GM23248 (cell line): ENCODE results near the gene MYLK. TPM values are rescaled to one million over a fixed set of nuclear protein-coding genes. Genes with fewer than 3 reads are reported as not detected.
"Not testable (repeated sequence)": the region's sequence is repeated elsewhere in the genome, so short reads cannot be mapped to it uniquely, and the experiment has no call there.

Experiments used
- DNase-seq: peaks from one replicate; pipeline ENCODE4 v3.0.0-alpha.2; 2015
- H2AFZ ChIP-seq: fragments of 200-600 bp; sonication (generic); 2 replicates; pipeline ENCODE4 v1.6.1; 2016; ENCODE audit warnings: antibody characterized with exemption
- H3F3A ChIP-seq: fragments of 200-600 bp; sonication (generic); 2 replicates; pipeline ENCODE4 v1.6.1; 2016; ENCODE audit warnings: mild to moderate bottlenecking, antibody characterized with exemption, mixed run types; ENCODE audit not compliant: insufficient read depth
- H3K27ac ChIP-seq: fragments of 200-600 bp; sonication (generic); 2 replicates; pipeline ENCODE4 v1.5.1; 2016; ENCODE audit warnings: mild to moderate bottlenecking
- H3K27me3 ChIP-seq: fragments of 200-600 bp; sonication (generic); replicated peaks from 2 replicates; pipeline ENCODE4 v1.6.1; 2016; ENCODE audit warnings: mild to moderate bottlenecking; ENCODE audit not compliant: insufficient read depth
- H3K36me3 ChIP-seq: fragments of 200-600 bp; sonication (generic); 2 replicates; pipeline ENCODE4 v1.6.1; 2016; ENCODE audit warnings: low read depth, mild to moderate bottlenecking
- H3K4me1 ChIP-seq: fragments of 200-600 bp; sonication (generic); 2 replicates; pipeline ENCODE4 v1.6.1; 2016; ENCODE audit warnings: mild to moderate bottlenecking; ENCODE audit not compliant: insufficient read depth
- H3K4me2 ChIP-seq: fragments of 200-600 bp; sonication (generic); one replicate; pipeline ENCODE4 v1.6.1; 2016; ENCODE audit warnings: mild to moderate bottlenecking; ENCODE audit not compliant: unreplicated experiment
- H3K4me3 ChIP-seq: fragments of 200-600 bp; sonication (generic); 2 replicates; pipeline ENCODE4 v1.5.1; 2016; ENCODE audit warnings: mild to moderate bottlenecking
- H3K79me2 ChIP-seq: fragments of 200-600 bp; sonication (generic); 2 replicates; pipeline ENCODE4 v1.6.1; 2016; ENCODE audit warnings: mild to moderate bottlenecking; ENCODE audit not compliant: insufficient read depth
- H3K9ac ChIP-seq: fragments of 200-600 bp; sonication (generic); 2 replicates; pipeline ENCODE4 v1.6.1; 2016; ENCODE audit warnings: mild to moderate bottlenecking
- H3K9me2 ChIP-seq: fragments of 200-600 bp; sonication (generic); 2 replicates; pipeline ENCODE4 v1.6.1; 2016; ENCODE audit warnings: mixed run types, mild to moderate bottlenecking, moderate library complexity; ENCODE audit not compliant: insufficient read depth
- H3K9me3 ChIP-seq: fragments of 200-600 bp; sonication (generic); one replicate; pipeline ENCODE4 v1.6.1; 2017; ENCODE audit warnings: low read depth
- H4K20me1 ChIP-seq: fragments of 200-600 bp; sonication (generic); 2 replicates; pipeline ENCODE4 v1.6.0; 2016; ENCODE audit not compliant: insufficient read depth
- EZH2 ChIP-seq: fragments of 200-600 bp; sonication (generic); IDR thresholded peaks from 2 replicates; pipeline ENCODE4 v1.6.1; 2018; ENCODE audit warnings: antibody characterized with exemption, mild to moderate bottlenecking; ENCODE audit not compliant: insufficient read depth, poor library complexity, severe bottlenecking
- EZH2phosphoT487 ChIP-seq: fragments of 200-600 bp; sonication (generic); IDR thresholded peaks from 2 replicates; pipeline ENCODE4 v1.6.1; 2018; ENCODE audit warnings: antibody characterized with exemption, moderate library complexity, mild to moderate bottlenecking, low read depth; ENCODE audit not compliant: insufficient read depth
- WGBS, 2 experiments: methylation state at CpG; one replicate each; pipeline ENCODE4 v1.1.6; 2015 to 2017; ENCODE audit warnings: low lambda C conversion rate in 2 of 2, low coverage in 1 of 2; ENCODE audit errors: missing lambda C conversion rate in 2 of 2; 5-methylcytosine and 5-hydroxymethylcytosine counted together
- in situ Hi-C: fragments of 300-500 bp; cut with MboI; formaldehyde crosslinking; loops from 2 replicates; pipeline ENCODE4 v1.15.0; 2020
- polyA plus RNA-seq: library from polyadenylated mRNA; unstranded; fragments of >200 nt; fragmentation: Nextera tagmentation; extraction: Ambion mirVana; gene quantifications from 2 replicates; pipeline ENCODE4 v1.2.1, GENCODE V29; 2016
- total RNA-seq: library from RNA; depleted of rRNA; stranded (reverse); fragments of >200 nt; shearing (Covaris generic); gene quantifications from 2 replicates; pipeline ENCODE4 v1.2.3, GENCODE V29; 2014

Gene MYLK
- total and polyA plus RNA-seq, 2 experiments from 2014 or later, result 110 to 174 TPM

DNA sequence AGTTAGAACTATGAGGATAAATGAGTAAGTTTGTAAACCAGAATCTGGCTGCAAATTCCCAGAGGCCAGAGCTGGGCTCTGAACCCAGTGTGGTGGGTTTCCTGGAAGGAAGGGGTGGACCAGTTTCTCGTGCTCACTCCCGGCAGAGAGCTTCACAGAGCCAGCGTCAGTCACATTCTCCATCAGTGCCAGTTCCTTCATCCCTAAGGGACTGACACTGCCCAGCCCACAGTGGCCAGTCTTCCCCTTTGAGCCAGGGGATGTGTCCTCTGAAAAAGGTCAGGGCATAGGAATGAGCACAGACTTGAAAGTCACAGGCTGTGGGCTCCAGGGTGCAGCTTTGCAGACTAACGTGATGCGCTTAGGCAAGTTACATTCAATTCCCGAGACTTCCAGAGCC is 163.5 kb downstream of the MYLK start:
- H3K36me3 ChIP-seq, result no peaks in the 10 kb centered on the region; the same call in 1 of the 2 replicates
- no peaks in the 10 kb centered on the region for H3K9me2 ChIP-seq
- H3K79me2 ChIP-seq, result no peaks in the 10 kb centered on the region
- peaks cover 32% of the 10 kb centered on the region for H3K4me1 ChIP-seq
- H3K27me3 ChIP-seq, result no peaks in the 10 kb centered on the region
- H3K4me3 ChIP-seq, result no peak overlapping the region
- no peak overlapping the region for H3K27ac ChIP-seq
- DNase-seq, result no peak
- H2AFZ ChIP-seq, result no peak overlapping the region
- H3F3A ChIP-seq, result peaks cover 25% of the 10 kb centered on the region; the same call in 1 of the 2 replicates
- H3K9ac ChIP-seq, result no peak overlapping the region
- no peaks in the 10 kb centered on the region for H4K20me1 ChIP-seq
- TF ChIP-seq EZH2, result no peak
- no peak for TF ChIP-seq EZH2phosphoT487
- H3K9me3 ChIP-seq, result no peaks in the 10 kb centered on the region
- 86 to 94% methylated on average over 6 of the region's 6 CpGs for WGBS, 2 experiments
- in situ Hi-C loops, result no loop called here
- H3K4me2 ChIP-seq, result no peak overlapping the region

DNA sequence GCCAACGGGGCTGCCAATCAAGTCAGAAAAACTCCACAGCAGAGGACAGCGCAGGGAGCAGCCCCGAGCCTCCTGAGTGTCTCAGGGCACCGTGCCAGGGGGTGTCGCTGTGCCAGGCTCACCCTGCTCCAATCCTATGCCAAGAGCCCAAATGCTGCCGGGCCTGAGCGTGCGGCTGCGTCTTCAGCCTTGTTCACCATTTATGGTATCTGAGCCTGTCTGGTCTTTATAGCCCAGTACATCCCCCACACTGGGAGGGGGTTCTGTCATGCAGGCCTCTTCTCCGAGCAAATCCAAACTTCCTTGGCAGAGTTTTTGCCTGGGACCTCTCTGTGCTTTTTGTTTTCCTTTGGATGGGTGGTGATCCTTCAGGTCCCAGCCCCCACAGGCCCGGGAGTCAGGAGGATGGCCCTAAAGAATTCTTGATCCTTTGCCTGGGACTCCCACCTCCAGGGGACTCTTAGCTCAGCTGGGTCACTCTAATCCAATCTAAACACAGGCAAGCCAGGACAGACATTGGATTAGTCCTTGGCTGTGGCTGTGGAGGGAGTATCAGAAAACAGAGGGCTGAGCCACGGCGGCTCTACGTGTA is 164.2 kb downstream of the MYLK start:
- no peak for DNase-seq
- Histone ChIP-seq H3K9ac (no peak overlapping the region), H2AFZ (no peak overlapping the region), H3K4me2 (no peak overlapping the region), H3K79me2 (no peaks in the 10 kb centered on the region), H3K9me2 (no peaks in the 10 kb centered on the region), H4K20me1 (no peaks in the 10 kb centered on the region), H3K9me3 (no peaks in the 10 kb centered on the region), H3K27me3 (no peaks in the 10 kb centered on the region), H3F3A (peaks cover 18% of the 10 kb centered on the region; the same call in 1 of the 2 replicates), H3K4me1 (peaks cover 32% of the 10 kb centered on the region), H3K4me3 (no peak overlapping the region), H3K27ac (no peak overlapping the region), H3K36me3 (peaks cover 5% of the 10 kb centered on the region; the same call in 1 of the 2 replicates)
- TF ChIP-seq EZH2phosphoT487, result no peak
- TF ChIP-seq EZH2, result no peak
- in situ Hi-C loops, result no loop called here
- WGBS, 2 experiments, result 81 to 85% methylated on average over 13 to 14 of the region's 14 CpGs

DNA sequence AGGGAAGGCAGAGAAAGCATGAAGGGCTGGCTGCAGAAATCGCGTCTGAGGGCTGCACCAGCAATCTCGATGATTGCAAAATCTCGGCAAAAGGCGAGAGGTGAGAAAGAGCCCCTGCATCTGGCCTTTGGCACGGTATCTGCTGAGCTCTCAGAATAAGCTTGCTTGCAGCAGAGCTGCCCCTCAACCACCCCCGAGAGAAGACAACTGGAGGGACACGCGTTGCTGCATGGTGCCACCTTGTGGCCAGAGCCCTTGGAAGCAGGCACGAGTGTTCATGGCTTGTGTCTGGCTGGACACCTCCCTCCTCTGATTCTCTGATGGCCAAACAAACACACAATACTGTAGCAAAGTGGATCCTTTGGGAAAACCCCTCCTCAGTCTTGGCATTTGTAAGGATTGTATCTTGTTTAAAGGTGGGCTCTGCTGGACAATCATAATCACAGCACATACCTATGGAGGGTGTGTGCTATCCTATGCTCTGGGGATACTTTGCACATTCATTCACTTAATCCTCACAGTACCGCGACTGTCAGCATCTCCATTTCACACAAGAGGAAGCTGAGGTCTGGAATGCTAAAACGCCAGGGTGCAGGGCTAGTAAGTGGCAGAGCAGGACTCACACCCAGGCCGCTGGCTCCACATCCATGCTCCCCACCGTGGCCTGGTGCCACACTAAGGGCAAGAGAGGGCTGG is 164.9 kb downstream of the MYLK start:
- WGBS, 2 experiments, result 25 to 28% methylated on average over 15 of the region's 15 CpGs
- H3K9me3 ChIP-seq, H3K4me3 ChIP-seq, H4K20me1 ChIP-seq, H3K27ac ChIP-seq, H3K4me2 ChIP-seq, H3K9me2 ChIP-seq, H3K36me3 ChIP-seq, in situ Hi-C loops, H3K79me2 ChIP-seq, H3K27me3 ChIP-seq, H3K9ac ChIP-seq, H2AFZ ChIP-seq: not testable (repeated sequence)
- Histone ChIP-seq H3K4me1 (peaks cover 30% of the 10 kb centered on the region), H3F3A (peaks cover 14% of the 10 kb centered on the region; the same call in 1 of the 2 replicates)
- peak; percentile 81 for DNase-seq

DNA sequence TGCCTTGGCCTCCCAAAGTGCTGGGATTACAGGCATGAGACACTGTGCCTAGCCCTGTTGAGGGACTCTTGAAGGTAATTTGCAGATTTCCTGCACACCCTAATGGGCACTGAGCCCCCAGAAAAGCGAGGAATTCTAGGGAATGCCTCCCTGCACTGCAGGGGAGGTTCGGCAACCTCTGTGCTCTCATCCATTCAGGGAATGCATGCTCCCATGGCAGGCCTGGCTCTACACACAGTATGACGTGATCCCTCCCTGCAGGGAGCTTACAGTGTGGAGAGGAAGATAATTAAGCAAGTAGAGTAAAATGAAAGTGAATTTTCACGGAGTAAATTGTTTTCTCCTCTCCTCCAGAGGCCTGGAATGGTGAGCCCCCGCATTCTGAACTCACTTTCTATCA is 166.0 kb downstream of the MYLK start:
- Histone ChIP-seq H3K9ac (peak overlapping the region; percentile 8; the same call in 1 of the 2 replicates), H3K9me3 (no peaks in the 10 kb centered on the region), H3F3A (0 out of 2 replicates have a peak, but pooled peaks cover 11% of the 10 kb centered on the region), H3K27me3 (no peaks in the 10 kb centered on the region), H3K79me2 (no peaks in the 10 kb centered on the region), H4K20me1 (no peaks in the 10 kb centered on the region), H3K4me3 (no peak overlapping the region), H3K4me2 (peak overlapping the region; percentile 9), H3K27ac (peak overlapping the region; percentile 62; the same call in 1 of the 2 replicates), H3K9me2 (no peaks in the 10 kb centered on the region), H2AFZ (no peak overlapping the region), H3K4me1 (peaks cover 22% of the 10 kb centered on the region), H3K36me3 (peaks cover 10% of the 10 kb centered on the region; the same call in 1 of the 2 replicates)
- DNase-seq, result no peak
- in situ Hi-C loops, result no loop called here
- no peak for TF ChIP-seq EZH2phosphoT487
- no peak for TF ChIP-seq EZH2
- 97 to 98% methylated on average over 5 of the region's 5 CpGs for WGBS, 2 experiments

DNA sequence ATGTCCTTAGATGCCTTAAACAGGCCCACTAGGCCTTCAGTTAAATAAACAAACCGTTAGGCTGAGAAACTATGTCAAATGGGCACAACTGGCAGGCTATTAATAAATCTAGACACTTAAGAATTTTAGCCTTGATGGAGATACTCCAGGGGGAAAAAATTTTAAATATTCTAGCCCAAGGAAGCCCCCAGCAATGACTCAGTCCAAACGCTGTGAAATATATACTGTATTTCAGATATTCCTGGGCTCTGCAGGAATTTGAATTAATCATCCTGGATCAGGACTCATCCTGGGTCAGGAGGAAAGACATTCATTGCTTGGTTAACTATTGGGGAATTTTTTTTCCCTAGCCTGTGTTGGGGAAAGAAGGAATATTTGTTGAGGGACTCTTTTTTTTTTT is 166.7 kb downstream of the MYLK start:
- H2AFZ ChIP-seq, H3K36me3 ChIP-seq, H4K20me1 ChIP-seq, in situ Hi-C loops, H3K79me2 ChIP-seq, H3K9me3 ChIP-seq, H3K4me3 ChIP-seq, H3K9me2 ChIP-seq, H3K27me3 ChIP-seq: not testable (repeated sequence)
- Histone ChIP-seq H3K27ac (peak overlapping the region; percentile 62), H3K4me2 (peak overlapping the region; percentile 9), H3K4me1 (peaks cover 22% of the 10 kb centered on the region), H3K9ac (peak overlapping the region; percentile 8; the same call in 1 of the 2 replicates), H3F3A (0 out of 2 replicates have a peak, but pooled peaks cover 11% of the 10 kb centered on the region)
- DNase-seq, result peak; percentile 75
- WGBS, 2 experiments, result 6 to 9% methylated on average over 2 of the region's 2 CpGs
